ENCODE results near the gene NUDT4. TPM values are rescaled to one million over a fixed set of nuclear protein-coding genes. Genes with fewer than 3 reads are reported as not detected.

Gene NUDT4
- total RNA-seq, 1 donor from 2014 or later, result 60.2 TPM

DNA sequence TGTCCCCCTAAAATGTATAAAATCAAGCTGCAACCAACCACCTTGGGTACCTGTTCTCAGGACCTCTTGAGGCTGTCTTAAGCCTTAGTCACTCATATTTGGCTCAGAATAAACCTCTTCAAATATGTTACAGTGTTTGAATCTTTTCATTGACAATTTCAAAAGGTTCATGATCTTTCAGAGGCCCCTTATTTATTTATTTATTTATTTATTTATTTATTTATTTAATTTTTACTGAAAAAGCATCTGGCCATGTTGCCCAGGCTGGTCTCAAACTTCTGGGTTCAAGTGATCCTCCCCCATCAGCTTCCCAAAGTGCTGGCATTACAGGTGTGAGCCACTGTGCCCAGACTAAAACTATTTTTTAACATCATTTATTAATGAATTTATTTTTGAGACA lies 8.2 kb upstream of the NUDT4 start:
- H3K79me2 ChIP-seq (ENCODE audit: insufficient read depth, low read length), result no peaks in the 10 kb centered on the region
- H3K4me3 ChIP-seq (ENCODE audit: insufficient read depth, low read depth, low read length), result no peak overlapping the region
- no peak for TF ChIP-seq EZH2 (IDR thresholded peaks at IDR 0.05; ENCODE audit: insufficient read depth, low read length)
- TF ChIP-seq CTCF (IDR thresholded peaks at IDR 0.05; ENCODE audit: insufficient read depth, low read depth, low read length), result no peak
- DNase-seq (ENCODE audit: low read depth) (no peak), FAIRE-seq (no peak)
- H3K27me3 ChIP-seq (ENCODE audit: insufficient read depth, low read length), result no peaks in the 10 kb centered on the region
- H2AFZ ChIP-seq (ENCODE audit: low read depth, low read length), result no peak overlapping the region
- H3K4me2 ChIP-seq (ENCODE audit: low read length), result no peak overlapping the region
- no peaks in the 10 kb centered on the region for H3K9me3 ChIP-seq (ENCODE audit: insufficient read depth, low read depth, low read length)
- Mint-ChIP-seq H3K4me3 (ENCODE audit: unreplicated experiment) (no peak overlapping the region), H3K9me3 (ENCODE audit: unreplicated experiment) (no peaks in the 10 kb centered on the region), H3K27me3 (ENCODE audit: low read depth, unreplicated experiment) (no peaks in the 10 kb centered on the region), H3K4me1 (ENCODE audit: low read depth, unreplicated experiment) (no peaks in the 10 kb centered on the region), H3K36me3 (ENCODE audit: low read depth, unreplicated experiment) (no peaks in the 10 kb centered on the region), H3K27ac (ENCODE audit: unreplicated experiment) (no peak overlapping the region)
- no peaks in the 10 kb centered on the region for H4K20me1 ChIP-seq (ENCODE audit: insufficient read depth, low read length)
- H3K27ac ChIP-seq (ENCODE audit: low read depth, low read length), result no peak overlapping the region
- H3K9ac ChIP-seq (ENCODE audit: low read length), result no peak overlapping the region
- H3K4me1 ChIP-seq (ENCODE audit: insufficient read depth, low read length), result no peaks in the 10 kb centered on the region
- no peaks in the 10 kb centered on the region for H3K36me3 ChIP-seq (ENCODE audit: insufficient read depth, low read length)

GRCh38 chr12:93370947-93371346 lies 6.8 kb upstream of the NUDT4 start:
- Histone ChIP-seq H3K36me3 (ENCODE audit: insufficient read depth, low read length) (no peaks in the 10 kb centered on the region), H3K79me2 (ENCODE audit: insufficient read depth, low read length) (no peaks in the 10 kb centered on the region), H3K27me3 (ENCODE audit: insufficient read depth, low read length) (no peaks in the 10 kb centered on the region), H4K20me1 (ENCODE audit: insufficient read depth, low read length) (no peaks in the 10 kb centered on the region), H2AFZ (ENCODE audit: low read depth, low read length) (no peak overlapping the region), H3K4me2 (ENCODE audit: low read length) (no peak overlapping the region), H3K9me3 (ENCODE audit: insufficient read depth, low read depth, low read length) (no peaks in the 10 kb centered on the region), H3K9ac (ENCODE audit: low read length) (no peak overlapping the region), H3K27ac (ENCODE audit: low read depth, low read length) (no peak overlapping the region), H3K4me3 (ENCODE audit: insufficient read depth, low read depth, low read length) (no peak overlapping the region), H3K4me1 (ENCODE audit: insufficient read depth, low read length) (no peaks in the 10 kb centered on the region)
- FAIRE-seq, result no peak
- Mint-ChIP-seq H3K27ac (ENCODE audit: unreplicated experiment) (no peak overlapping the region), H3K27me3 (ENCODE audit: low read depth, unreplicated experiment) (no peaks in the 10 kb centered on the region), H3K4me1 (ENCODE audit: low read depth, unreplicated experiment) (no peaks in the 10 kb centered on the region), H3K36me3 (ENCODE audit: low read depth, unreplicated experiment) (no peaks in the 10 kb centered on the region), H3K4me3 (ENCODE audit: unreplicated experiment) (no peak overlapping the region), H3K9me3 (ENCODE audit: unreplicated experiment) (no peaks in the 10 kb centered on the region)
- DNase-seq (ENCODE audit: low read depth), result no peak
- TF ChIP-seq EZH2 (IDR thresholded peaks at IDR 0.05; ENCODE audit: insufficient read depth, low read length), result no peak
- no peak for TF ChIP-seq CTCF (IDR thresholded peaks at IDR 0.05; ENCODE audit: insufficient read depth, low read depth, low read length)

DNA sequence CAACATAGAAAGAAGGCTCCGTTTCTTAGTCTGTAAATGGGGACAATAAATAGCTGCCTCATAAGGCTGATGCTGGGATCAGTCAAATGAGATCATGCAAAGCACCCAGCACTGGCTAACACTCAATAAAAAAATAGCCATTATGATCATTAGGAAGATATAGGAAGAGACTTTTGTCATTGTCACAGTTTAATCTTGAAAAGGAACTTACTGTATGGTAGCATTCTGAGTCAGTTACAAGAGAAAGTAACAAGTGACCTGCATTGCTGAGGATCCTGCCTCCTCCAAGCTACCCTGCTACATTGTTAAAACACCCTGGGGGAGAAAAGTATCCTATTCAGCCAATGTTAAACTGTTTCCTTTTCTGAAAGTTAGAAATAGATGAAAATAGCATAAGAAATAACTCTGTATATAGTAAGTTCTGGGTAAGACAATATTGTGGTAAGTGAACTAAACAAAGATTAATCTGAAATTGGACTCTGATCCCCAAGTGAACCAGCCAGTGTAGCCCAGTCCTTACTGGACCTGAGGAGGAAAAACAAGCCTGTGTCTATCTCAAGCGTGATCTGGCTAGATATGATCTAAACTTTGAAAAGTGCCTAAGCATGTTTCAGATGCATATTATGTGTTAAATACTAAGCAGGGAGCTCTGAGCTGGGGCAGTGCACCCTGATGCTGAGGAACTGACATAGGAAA lies 3.6 kb upstream of the NUDT4 start:
- H3K27me3 ChIP-seq (ENCODE audit: insufficient read depth, low read length), result no peaks in the 10 kb centered on the region
- no peak overlapping the region for H3K9ac ChIP-seq (ENCODE audit: low read length)
- TF ChIP-seq CTCF (IDR thresholded peaks at IDR 0.05; ENCODE audit: insufficient read depth, low read depth, low read length) (no peak), EZH2 (IDR thresholded peaks at IDR 0.05; ENCODE audit: insufficient read depth, low read length) (no peak)
- H4K20me1 ChIP-seq (ENCODE audit: insufficient read depth, low read length), result peaks cover 8% of the 10 kb centered on the region
- no peaks in the 10 kb centered on the region for H3K36me3 Mint-ChIP-seq (ENCODE audit: low read depth, unreplicated experiment)
- H3K9me3 Mint-ChIP-seq (ENCODE audit: unreplicated experiment), result no peaks in the 10 kb centered on the region
- no peaks in the 10 kb centered on the region for H3K36me3 ChIP-seq (ENCODE audit: insufficient read depth, low read length)
- no peak overlapping the region for H2AFZ ChIP-seq (ENCODE audit: low read depth, low read length)
- no peak overlapping the region for H3K4me2 ChIP-seq (ENCODE audit: low read length)
- no peaks in the 10 kb centered on the region for H3K9me3 ChIP-seq (ENCODE audit: insufficient read depth, low read depth, low read length)
- FAIRE-seq (no peak), DNase-seq (ENCODE audit: low read depth) (no peak)
- no peak overlapping the region for H3K4me3 ChIP-seq (ENCODE audit: insufficient read depth, low read depth, low read length)
- H3K4me1 Mint-ChIP-seq (ENCODE audit: low read depth, unreplicated experiment), result peaks cover 7% of the 10 kb centered on the region
- H3K27ac Mint-ChIP-seq (ENCODE audit: unreplicated experiment), result no peak overlapping the region
- H3K79me2 ChIP-seq (ENCODE audit: insufficient read depth, low read length), result peaks cover 14% of the 10 kb centered on the region
- H3K4me1 ChIP-seq (ENCODE audit: insufficient read depth, low read length), result peaks cover 14% of the 10 kb centered on the region
- no peaks in the 10 kb centered on the region for H3K27me3 Mint-ChIP-seq (ENCODE audit: low read depth, unreplicated experiment)
- H3K27ac ChIP-seq (ENCODE audit: low read depth, low read length), result no peak overlapping the region
- no peak overlapping the region for H3K4me3 Mint-ChIP-seq (ENCODE audit: unreplicated experiment)

Measured in astrocyte (in vitro differentiated cells and primary cell).